LoVo (cell line): ENCODE measurements around the gene NOL4L.

Source experiments
- DNase-seq: peaks from one replicate; pipeline ENCODE4 v3.0.0-alpha.2; 2016; ENCODE audit warnings: low spot score

The NOL4L gene

GRCh38 chr20:32444474-32445220, 140.5 kb downstream of the NOL4L start:
- no peak for DNase-seq

- no peak for DNase-seq
These were observed 141.7 kb downstream of the NOL4L start for GRCh38 chr20:32443386-32443974.

- no peak for DNase-seq
These were observed 142.3 kb downstream of the NOL4L start for GRCh38 chr20:32442630-32443373.

- no peak for DNase-seq
These were observed 143.5 kb downstream of the NOL4L start for GRCh38 chr20:32441638-32442037.

GRCh38 chr20:32440758-32441078, 144.4 kb downstream of the NOL4L start:
- DNase-seq: no peak

GRCh38 chr20:32440069-32440757, 144.9 kb downstream of the NOL4L start:
- no peak for DNase-seq

GRCh38 chr20:32439132-32439829, 145.9 kb downstream of the NOL4L start:
- DNase-seq: no peak

- no peak for DNase-seq
These were observed 146.7 kb downstream of the NOL4L start for GRCh38 chr20:32438331-32438858.

GRCh38 chr20:32437391-32438074, 147.6 kb downstream of the NOL4L start:
- DNase-seq: no peak

- no peak for DNase-seq
These were observed 148.2 kb downstream of the NOL4L start for GRCh38 chr20:32436968-32437367.

GRCh38 chr20:32436142-32436861, 148.8 kb downstream of the NOL4L start:
- DNase-seq: no peak

- DNase-seq: no peak
These were observed 149.6 kb downstream of the NOL4L start for GRCh38 chr20:32435449-32436107.

GRCh38 chr20:32434434-32434833, 150.7 kb downstream of the NOL4L start:
- DNase-seq: no peak

- DNase-seq: no peak
These were observed 151.7 kb downstream of the NOL4L start for GRCh38 chr20:32433311-32434021.

- DNase-seq: no peak
These were observed 152.9 kb downstream of the NOL4L start for GRCh38 chr20:32432277-32432676.

GRCh38 chr20:32431457-32431856, 153.7 kb downstream of the NOL4L start:
- DNase-seq: no peak

- DNase-seq: no peak
These were observed 155.3 kb downstream of the NOL4L start for GRCh38 chr20:32429745-32430360.

GRCh38 chr20:32429343-32429742, 155.8 kb downstream of the NOL4L start:
- DNase-seq: no peak

- DNase-seq: no peak
These were observed 157.1 kb downstream of the NOL4L start for GRCh38 chr20:32427996-32428395.
